NT2/D1 (cell line): ENCODE results near the gene LDLRAD4.

ENCODE experiments used
- YY1 ChIP-seq: IDR thresholded peaks from 2 replicates; pipeline ENCODE4 v1.6.1; 2011; ENCODE audit not compliant: insufficient read length, insufficient read depth
- ZNF274 ChIP-seq: IDR thresholded peaks from 2 replicates; pipeline ENCODE4 v1.6.1; 2011; ENCODE audit warnings: mild to moderate bottlenecking, low read depth, low read length

GRCh38 chr18:13362051-13362450 is 143.5 kb downstream of the LDLRAD4 start:
- no peak for TF ChIP-seq ZNF274
- no peak for TF ChIP-seq YY1
